Body of pancreas (tissue), 4 donors: ENCODE measurements around the gene LZTS3. TPM values are rescaled to one million over a fixed set of nuclear protein-coding genes. Genes with fewer than 3 reads are reported as not detected.
"Not testable (repeated sequence)": the region's sequence is repeated elsewhere in the genome, so short reads cannot be mapped to it uniquely, and the experiment has no call there.

Experiments used
- ATAC-seq: fragments of 150-250 bp; one replicate; pipeline ENCODE4 v1.9.1; 2016
- DNase-seq, 4 donors: peaks; one replicate each; pipeline ENCODE4 v3.0.0-alpha.2; 2019
- H3K27ac ChIP-seq, 4 donors: fragments of 200-600 bp; sonication (generic); 1 replicate in 3 of 4; 2 replicates in 1 of 4; pipeline versions ENCODE4 v1.5.1 to v1.6.1; 2016 to 2019; ENCODE audit warnings: mild to moderate bottlenecking in 1 of 4, mixed read lengths in 1 of 4, moderate library complexity in 1 of 4
- H3K27me3 ChIP-seq, 2 donors: fragments of 200-600 bp; sonication (generic); one replicate each; pipeline ENCODE4 v1.6.0; 2016; ENCODE audit warnings: mild to moderate bottlenecking in 1 of 2
- H3K36me3 ChIP-seq, 2 donors: fragments of 200-600 bp; sonication (generic); replicated peaks in 1 of 2; 2 replicates each; pipeline ENCODE4 v1.5.1; 2016; ENCODE audit warnings: low read depth in 2 of 2; ENCODE audit not compliant: insufficient read depth in 1 of 2
- H3K4me1 ChIP-seq: fragments of 200-600 bp; sonication (generic); one replicate; pipeline ENCODE4 v1.6.0; 2016
- H3K4me3 ChIP-seq, 2 donors: fragments of 200-600 bp; sonication (generic); 1 replicate in 1 of 2; 2 replicates in 1 of 2; pipeline ENCODE4 v1.5.1; 2016 to 2019
- H3K9me3 ChIP-seq, 3 donors: fragments of 200-600 bp; sonication (generic); 1 replicate in 2 of 3; 2 replicates in 1 of 3; pipeline ENCODE4 v1.5.1; 2016
- CTCF ChIP-seq, 7 experiments: fragments of 450-650 bp in 4 of 7; fragments of 200-600 bp in 3 of 7; sonication (generic) in 3 of 7; IDR thresholded peaks; one replicate each; pipeline ENCODE4 v1.5.1; 2016 to 2019; ENCODE audit warnings: antibody characterized with exemption in 7 of 7
- POLR2A ChIP-seq, 3 donors: fragments of 450-650 bp; IDR thresholded peaks; one replicate each; pipeline ENCODE4 v1.6.1; 2016; ENCODE audit warnings: antibody characterized with exemption in 3 of 3, mild to moderate bottlenecking in 2 of 3
- WGBS, 2 donors: methylation state at CpG; one replicate each; pipeline ENCODE4 v1.1.5; 2017; 5-methylcytosine and 5-hydroxymethylcytosine counted together
- intact Hi-C: fragments of 100-400 bp; cut with DNase I; formaldehyde crosslinking; loops from one replicate; pipeline ENCODE4 v1.15.1; 2023
- total RNA-seq, 2 donors: library from RNA; depleted of rRNA; stranded (reverse); fragments of >200 nt; gene quantifications; one replicate each; pipeline ENCODE4 v1.1.0, GENCODE V29; 2016

Gene LZTS3
- total RNA-seq, 2 donors from 2014 or later, result 38.4 to 72.2 TPM

DNA sequence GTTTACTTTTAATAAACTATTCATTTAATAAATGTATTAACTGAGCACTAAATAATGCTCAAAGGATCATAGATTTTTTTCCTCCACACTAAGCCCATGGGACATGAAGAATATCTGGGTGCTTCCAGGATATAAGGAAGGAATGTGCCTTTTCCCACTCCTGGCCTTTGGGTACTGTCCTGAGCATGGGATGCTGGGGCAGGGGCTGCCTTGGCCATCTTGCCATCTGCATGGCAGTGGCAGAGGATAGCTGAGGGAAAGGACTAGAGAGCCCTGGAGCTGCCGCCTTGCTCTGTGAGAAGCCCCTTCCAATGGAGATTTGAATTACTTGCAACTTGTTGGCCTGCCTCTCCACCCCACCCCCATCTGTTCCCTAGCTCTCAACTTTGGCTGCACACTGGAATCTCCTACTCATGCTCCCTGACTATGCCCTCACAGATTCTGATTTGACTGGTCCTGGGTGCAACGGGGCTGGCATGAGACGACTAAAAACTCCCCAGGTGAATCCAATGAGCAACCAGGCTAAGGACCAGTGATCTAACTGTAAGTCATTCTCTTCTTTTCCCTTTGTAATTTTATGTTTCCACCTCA lies 15.6 kb upstream of the LZTS3 start:
- WGBS, 2 donors, result 75 to 79% methylated on average over 3 of the region's 3 CpGs
- TF ChIP-seq CTCF (IDR thresholded peaks at IDR 0.05) (no peak), POLR2A (IDR thresholded peaks at IDR 0.05) (no peak)
- H3K4me3 ChIP-seq, result no peak overlapping the region
- no peak for DNase-seq
- no peaks in the 10 kb centered on the region for H3K9me3 ChIP-seq
- intact Hi-C loops, result no loop called here
- no peaks in the 10 kb centered on the region for H3K4me1 ChIP-seq
- ATAC-seq, result no peak
- H3K27ac ChIP-seq, result no peak overlapping the region
- peaks cover 11 to 19% of the 10 kb centered on the region in 2 donors for H3K36me3 ChIP-seq
- H3K27me3 ChIP-seq, result no peaks in the 10 kb centered on the region

- H3K27ac ChIP-seq, intact Hi-C loops, H3K4me3 ChIP-seq, ATAC-seq, H3K4me1 ChIP-seq, DNase-seq, H3K27me3 ChIP-seq, H3K9me3 ChIP-seq: not testable (repeated sequence)
- H3K36me3 ChIP-seq, result peaks cover 11 to 17% of the 10 kb centered on the region in 2 donors
- WGBS, 2 donors, result 92% methylated on average over 9 of the region's 9 CpGs
Observed at GRCh38 chr20:3187861-3188260, 14.5 kb upstream of the LZTS3 start.

- no peak overlapping the region for H3K4me3 ChIP-seq
- H3K9me3 ChIP-seq, result no peaks in the 10 kb centered on the region
- no peaks in the 10 kb centered on the region for H3K27me3 ChIP-seq
- no peaks in the 10 kb centered on the region for H3K36me3 ChIP-seq
- ATAC-seq (no peak), DNase-seq (no peak)
- TF ChIP-seq CTCF (IDR thresholded peaks at IDR 0.05), result no peak
- TF ChIP-seq POLR2A (IDR thresholded peaks at IDR 0.05), result no peak
- 90% methylated on average over 3 of the region's 3 CpGs for WGBS, 2 donors
- H3K4me1 ChIP-seq, result peaks cover 5% of the 10 kb centered on the region
- intact Hi-C loops, result no loop called here
- H3K27ac ChIP-seq, result no peak overlapping the region
Observed at GRCh38 chr20:3183896-3184612, 10.7 kb upstream of the LZTS3 start.

DNA sequence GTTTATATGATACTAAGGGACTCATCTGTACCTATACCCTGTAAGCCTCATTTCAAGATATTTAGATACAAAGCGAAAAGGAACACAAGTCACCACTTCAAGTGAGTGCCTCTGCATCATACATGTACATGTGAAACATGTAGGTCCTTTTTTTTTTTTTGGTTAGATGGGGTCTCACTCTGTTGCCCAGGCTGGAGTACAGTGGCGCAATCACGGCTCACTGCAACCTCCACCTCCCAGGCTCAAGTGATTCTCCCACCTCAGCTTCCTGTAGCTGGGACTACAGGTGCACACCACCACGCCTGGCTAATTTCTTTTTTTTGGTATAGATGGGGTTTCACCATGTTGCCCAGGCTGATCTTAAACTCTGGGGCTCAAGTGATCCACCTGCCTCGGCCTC lies 9.1 kb upstream of the LZTS3 start:
- H3K36me3 ChIP-seq, H3K4me3 ChIP-seq, H3K4me1 ChIP-seq, H3K27ac ChIP-seq, DNase-seq, ATAC-seq, H3K9me3 ChIP-seq, intact Hi-C loops, H3K27me3 ChIP-seq: not testable (repeated sequence)
- 91 to 98% methylated on average over 5 of the region's 5 CpGs for WGBS, 2 donors

DNA sequence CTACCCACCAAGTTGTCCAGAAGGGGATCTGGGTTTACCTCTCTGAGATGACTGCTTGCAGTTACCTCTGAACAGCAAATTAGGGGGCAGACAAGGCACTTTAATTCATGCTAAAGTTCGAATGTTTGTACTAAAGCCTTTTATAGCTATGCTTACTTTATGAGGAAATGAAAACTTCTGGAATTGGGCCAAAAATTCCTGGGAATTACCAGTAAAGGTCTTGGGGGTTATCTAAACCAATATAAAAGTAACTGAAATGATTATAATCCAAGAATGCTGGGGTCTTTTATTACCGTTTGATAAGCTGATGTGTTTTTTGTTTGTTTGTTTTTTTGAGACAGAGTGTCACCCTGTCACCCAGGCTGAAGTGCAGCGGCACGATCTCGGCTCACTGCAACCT lies 7.9 kb upstream of the LZTS3 start:
- Histone ChIP-seq H3K4me3 (no peak overlapping the region), H3K27me3 (no peaks in the 10 kb centered on the region), H3K4me1 (peaks cover 10% of the 10 kb centered on the region), H3K9me3 (no peaks in the 10 kb centered on the region), H3K27ac (no peak overlapping the region), H3K36me3 (no peaks in the 10 kb centered on the region)
- WGBS, 2 donors, result 52 to 54% methylated on average over 5 of the region's 5 CpGs
- no peak for ATAC-seq
- TF ChIP-seq CTCF (IDR thresholded peaks at IDR 0.05), result no peak
- TF ChIP-seq POLR2A (IDR thresholded peaks at IDR 0.05), result no peak
- DNase-seq, result no peak
- intact Hi-C loops, result no loop called here

GRCh38 chr20:3180319-3180718 lies 7.0 kb upstream of the LZTS3 start:
- WGBS, 2 donors, result 69 to 87% methylated on average over 4 of the region's 4 CpGs
- Histone ChIP-seq H3K4me1 (peaks cover 16% of the 10 kb centered on the region), H3K27ac (no peak overlapping the region), H3K27me3 (no peaks in the 10 kb centered on the region), H3K9me3 (no peaks in the 10 kb centered on the region), H3K36me3 (no peaks in the 10 kb centered on the region), H3K4me3 (no peak overlapping the region)
- TF ChIP-seq CTCF (IDR thresholded peaks at IDR 0.05), result no peak
- TF ChIP-seq POLR2A (IDR thresholded peaks at IDR 0.05), result no peak
- intact Hi-C loops, result no loop called here
- ATAC-seq (no peak), DNase-seq (no peak)
